Transverse colon (tissue), 4 donors: ENCODE measurements around the gene DNAJC5. TPM values are rescaled to one million over a fixed set of nuclear protein-coding genes. Genes with fewer than 3 reads are reported as not detected.

Experiments used
- DNase-seq: peaks from one replicate; pipeline ENCODE4 v3.0.0-alpha.2; 2019
- H3K27ac ChIP-seq, 4 donors: fragments of 200-600 bp; sonication (generic); 2 replicates each; pipeline ENCODE4 v1.5.1; 2016 to 2018; ENCODE audit warnings: inconsistent platforms in 4 of 4
- H3K27me3 ChIP-seq: fragments of 200-600 bp; sonication (generic); 2 replicates; pipeline ENCODE4 v1.5.1; 2017; ENCODE audit warnings: inconsistent platforms
- H3K36me3 ChIP-seq, 4 donors: fragments of 200-600 bp; sonication (generic); 2 replicates each; pipeline ENCODE4 v1.5.1; 2017 to 2019; ENCODE audit warnings: inconsistent platforms in 4 of 4
- H3K4me1 ChIP-seq, 4 donors: fragments of 200-600 bp; sonication (generic); 2 replicates each; pipeline ENCODE4 v1.5.1; 2017 to 2020; ENCODE audit warnings: inconsistent platforms in 4 of 4
- H3K4me3 ChIP-seq, 4 donors: fragments of 200-600 bp; sonication (generic); 1 replicate in 1 of 4; 2 replicates in 3 of 4; pipeline versions ENCODE4 v1.5.1 to v1.6.1; 2017 to 2019; ENCODE audit warnings: inconsistent platforms in 4 of 4
- H3K9me3 ChIP-seq, 2 donors: fragments of 200-600 bp; sonication (generic); 2 replicates each; pipeline ENCODE4 v1.5.1; 2017 to 2019; ENCODE audit warnings: inconsistent platforms in 2 of 2
- CTCF ChIP-seq, 5 experiments: fragments of 200-600 bp in 3 of 5; fragments of 450-650 bp in 2 of 5; sonication (generic) in 3 of 5; IDR thresholded peaks; 1 replicate in 2 of 5; 2 replicates in 3 of 5; pipeline ENCODE4 v1.5.1; 2016 to 2017; ENCODE audit warnings: antibody characterized with exemption in 5 of 5, inconsistent platforms in 3 of 5, mild to moderate bottlenecking in 2 of 5, moderate library complexity in 1 of 5
- EP300 ChIP-seq: sonication (generic); formaldehyde crosslinking; IDR thresholded peaks from one replicate; pipeline ENCODE4 v1.6.1; 2017; ENCODE audit warnings: antibody characterized with exemption, low read depth
- POLR2A ChIP-seq: fragments of 450-650 bp; IDR thresholded peaks from one replicate; pipeline ENCODE4 v1.6.1; 2016; ENCODE audit warnings: antibody characterized with exemption, mild to moderate bottlenecking, moderate library complexity
- POLR2AphosphoS5 ChIP-seq, 3 donors: sonication (generic); formaldehyde crosslinking; IDR thresholded peaks; one replicate each; pipeline ENCODE4 v1.6.1; 2016; ENCODE audit warnings: antibody characterized with exemption in 3 of 3
- WGBS, 2 donors: methylation state at CpG; one replicate each; pipeline ENCODE4 v1.1.5; 2018; ENCODE audit warnings: low coverage in 1 of 2; 5-methylcytosine and 5-hydroxymethylcytosine counted together
- in situ Hi-C, 4 donors: fragments of 200-750 bp; cut with MboI; loops; one replicate each; pipeline versions ENCODE4 v1.15.0 to v1.15.1; 2017; ENCODE audit warnings: low sequenced_read_pairs in 3 of 4, low pct_ligation_motif_present in 1 of 4, low pct_unique_long_range_greater_than_20kb in 1 of 4
- intact Hi-C: fragments of 100-400 bp; cut with DNase I; formaldehyde crosslinking; loops from one replicate; pipeline ENCODE4 v1.15.1; 2023; ENCODE audit warnings: low total_unique reads
- total RNA-seq, 4 donors: library from RNA; depleted of rRNA; stranded (reverse); fragments of >200 nt; gene quantifications; one replicate each; pipeline ENCODE4 v1.1.0, GENCODE V29; 2016

The DNAJC5 gene
- total RNA-seq, 4 donors from 2014 or later = 59.9 to 77.3 (median 71.4) TPM

GRCh38 chr20:63940071-63940471 is 45.1 kb downstream of the DNAJC5 start:
- Histone ChIP-seq H3K36me3 (peaks cover 0 to 31% (median 11%) of the 10 kb centered on the region in 4 donors), H3K4me1 (peaks cover 0 to 3% (median 0%) of the 10 kb centered on the region in 4 donors)

GRCh38 chr20:63940472-63941266 is 45.7 kb downstream of the DNAJC5 start:
- Histone ChIP-seq H3K27ac (peak overlapping the region in 1 of 4 donors; percentile 72), H3K36me3 (peaks cover 0 to 34% (median 11%) of the 10 kb centered on the region in 4 donors), H3K4me3 (no peak overlapping the region), H3K9me3 (no peaks in the 10 kb centered on the region), H3K27me3 (no peaks in the 10 kb centered on the region), H3K4me1 (peaks cover 0 to 3% (median 0%) of the 10 kb centered on the region in 4 donors)
- TF ChIP-seq CTCF (IDR thresholded peaks at IDR 0.05) = no peak
- no peak for TF ChIP-seq POLR2AphosphoS5 (IDR thresholded peaks at IDR 0.05)
- no peak for TF ChIP-seq POLR2A
- TF ChIP-seq EP300 = no peak
- 93% methylated on average over 58 of the region's 58 CpGs; no CpG with 5 or more reads in 1 of the 2 donors for WGBS, 2 donors
- intact Hi-C loops = loop anchor here (1.0 kb wide), 1 partner anchor 45 kb away; the partner anchor contains the start of gene DNAJC5
- in situ Hi-C loops = no loop called here
- DNase-seq = no peak

More at GRCh38 chr20:63940071-63940471, 45.1 kb downstream of the DNAJC5 start:
- Histone ChIP-seq H3K4me3 (no peak overlapping the region), H3K27ac (no peak overlapping the region), H3K9me3 (no peaks in the 10 kb centered on the region), H3K27me3 (no peaks in the 10 kb centered on the region)
- TF ChIP-seq EP300 = no peak
- no peak for TF ChIP-seq POLR2A
- no peak for TF ChIP-seq POLR2AphosphoS5 (IDR thresholded peaks at IDR 0.05)
- TF ChIP-seq CTCF (IDR thresholded peaks at IDR 0.05) = no peak
- intact Hi-C loops (loop anchor here (1.0 kb wide), 1 partner anchor 45 kb away; the partner anchor contains the start of gene DNAJC5), in situ Hi-C loops (no loop called here)
- 96 to 100% methylated on average over 2 to 23 of the region's 23 CpGs for WGBS, 2 donors
- DNase-seq = no peak

- intact Hi-C loops = no loop called here
- Histone ChIP-seq H3K4me3 (no peak overlapping the region), H3K27ac (peak overlapping the region; percentile 52 to 72 (median 58)), H3K36me3 (peaks cover 0 to 34% (median 13%) of the 10 kb centered on the region in 4 donors), H3K4me1 (peaks cover 0 to 3% (median 0%) of the 10 kb centered on the region in 4 donors), H3K27me3 (no peaks in the 10 kb centered on the region), H3K9me3 (no peaks in the 10 kb centered on the region)
- peak; percentile 63 for DNase-seq
- TF ChIP-seq CTCF (IDR thresholded peaks at IDR 0.05) (no peak), EP300 (no peak), POLR2A (no peak), POLR2AphosphoS5 (IDR thresholded peaks at IDR 0.05) (no peak)
- 72 to 83% methylated on average over 8 to 34 of the region's 39 CpGs for WGBS, 2 donors
- in situ Hi-C loops = no loop called here
These were observed 46.6 kb downstream of the DNAJC5 start for GRCh38 chr20:63941282-63942081.
